ENCODE measurements around the gene TMEM18.

The TMEM18 gene

GRCh38 chr2:672606-672905 lies 4.7 kb downstream of the TMEM18 start:
- DNase-seq (ENCODE audit: low read depth, low spot score) = no peak

GRCh38 chr2:671787-672605 lies 5.2 kb downstream of the TMEM18 start:
- DNase-seq (ENCODE audit: low read depth, low spot score) = no peak

- DNase-seq (ENCODE audit: low read depth, low spot score) = no peak
These were observed 6.1 kb downstream of the TMEM18 start for GRCh38 chr2:671072-671471.

- DNase-seq (ENCODE audit: low read depth, low spot score) = no peak
These were observed 6.6 kb downstream of the TMEM18 start for GRCh38 chr2:670637-671036.

- no peak for DNase-seq (ENCODE audit: low read depth, low spot score)
These were observed 7.9 kb downstream of the TMEM18 start for GRCh38 chr2:669323-669722.

GRCh38 chr2:668000-668398 lies 9.2 kb downstream of the TMEM18 start:
- DNase-seq (ENCODE audit: low read depth, low spot score) = no peak

GRCh38 chr2:667332-667999 lies 9.7 kb downstream of the TMEM18 start:
- DNase-seq (ENCODE audit: low read depth, low spot score) = no peak

- no peak for DNase-seq (ENCODE audit: low read depth, low spot score)
These were observed 10.8 kb downstream of the TMEM18 start for GRCh38 chr2:666441-666840.

- no peak for DNase-seq (ENCODE audit: low read depth, low spot score)
These were observed 11.7 kb downstream of the TMEM18 start for GRCh38 chr2:665340-666073.

GRCh38 chr2:664063-664462 lies 13.1 kb downstream of the TMEM18 start:
- DNase-seq (ENCODE audit: low read depth, low spot score) = no peak

GRCh38 chr2:663221-663620 lies 14.0 kb downstream of the TMEM18 start:
- DNase-seq (ENCODE audit: low read depth, low spot score) = no peak

- no peak for DNase-seq (ENCODE audit: low read depth, low spot score)
These were observed 15.9 kb downstream of the TMEM18 start for GRCh38 chr2:661360-661635.

- no peak for DNase-seq (ENCODE audit: low read depth, low spot score)
These were observed 16.4 kb downstream of the TMEM18 start for GRCh38 chr2:660586-661359.

- no peak for DNase-seq (ENCODE audit: low read depth, low spot score)
These were observed 17.2 kb downstream of the TMEM18 start for GRCh38 chr2:660029-660428.

- DNase-seq (ENCODE audit: low read depth, low spot score) = no peak
These were observed 18.8 kb downstream of the TMEM18 start for GRCh38 chr2:658426-658825.

- DNase-seq (ENCODE audit: low read depth, low spot score) = no peak
These were observed 19.4 kb downstream of the TMEM18 start for GRCh38 chr2:657766-658165.

- no peak for DNase-seq (ENCODE audit: low read depth, low spot score)
These were observed 20.5 kb downstream of the TMEM18 start for GRCh38 chr2:656676-657075.

GRCh38 chr2:655626-656025 lies 21.6 kb downstream of the TMEM18 start:
- DNase-seq (ENCODE audit: low read depth, low spot score) = no peak

GRCh38 chr2:654896-655295 lies 22.3 kb downstream of the TMEM18 start:
- DNase-seq (ENCODE audit: low read depth, low spot score) = no peak

GRCh38 chr2:653645-654425 lies 23.4 kb downstream of the TMEM18 start:
- no peak for DNase-seq (ENCODE audit: low read depth, low spot score)

GRCh38 chr2:652881-653480 lies 24.2 kb downstream of the TMEM18 start:
- DNase-seq (ENCODE audit: low read depth, low spot score) = no peak
